GM21717 (cell line): ENCODE results near the gene GNB5.
"Not testable (repeated sequence)": the region's sequence is repeated elsewhere in the genome, so short reads cannot be mapped to it uniquely, and the experiment has no call there.

Source experiments
- ATAC-seq: cut with Tn5 transposase; IDR thresholded peaks from one replicate; pipeline ENCODE4 v1.9.1; 2021; ENCODE audit warnings: mild to moderate bottlenecking, moderate library complexity; ENCODE audit not compliant: unreplicated experiment

GNB5 gene

DNA sequence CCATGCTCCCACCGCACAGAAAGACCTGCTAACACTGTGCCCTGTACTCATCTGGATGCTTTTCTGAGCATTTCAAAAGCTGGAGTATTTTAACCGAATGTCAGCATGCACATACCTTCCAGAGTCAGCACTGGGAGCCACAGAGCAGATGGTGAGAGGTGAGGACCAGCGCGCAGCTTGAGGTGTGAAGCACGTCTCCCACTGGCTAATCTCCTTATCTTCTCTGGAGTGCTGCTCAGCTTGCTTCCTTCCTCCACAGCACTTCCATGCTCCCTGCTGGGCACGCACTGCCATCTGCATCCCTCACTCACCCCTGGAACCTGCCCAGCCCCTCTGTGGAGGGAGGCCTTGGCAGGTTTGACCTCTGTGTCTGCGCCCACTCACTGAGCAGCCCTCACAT, at the start of gene GNB5:
Gene GNB5, minus strand, starts transcription at position 186 of the 400 bp plus-strand sequence. CDS start 6,716 bp downstream, outside the sequence.
- no peak for ATAC-seq

GRCh38 chr15:52240166-52240565, 49.0 kb upstream of the GNB5 start:
- no peak for ATAC-seq

GRCh38 chr15:52238989-52239525, 47.9 kb upstream of the GNB5 start:
- not testable (repeated sequence) for ATAC-seq

DNA sequence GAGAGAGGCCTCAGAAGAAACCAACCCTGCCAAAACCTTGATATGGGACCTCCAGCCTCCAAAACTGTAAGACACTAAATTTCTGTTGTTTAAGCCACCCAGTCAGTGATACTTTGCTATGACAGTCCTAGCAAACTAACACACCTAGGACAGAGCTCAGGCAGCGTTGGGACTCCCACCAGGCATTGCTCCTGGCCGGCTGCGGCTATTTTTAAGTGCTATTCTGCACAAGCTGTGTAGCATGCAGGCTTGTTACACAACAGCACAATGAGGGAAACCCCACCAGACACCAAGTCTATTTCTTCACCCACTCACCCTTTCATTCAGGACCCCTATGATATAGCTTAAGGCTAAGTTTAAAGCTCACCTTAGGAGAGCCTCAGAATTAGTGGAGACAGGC, 47.0 kb upstream of the GNB5 start:
- no peak for ATAC-seq

- ATAC-seq, result no peak
Measured at GRCh38 chr15:52236013-52236412, 44.8 kb upstream of the GNB5 start.

DNA sequence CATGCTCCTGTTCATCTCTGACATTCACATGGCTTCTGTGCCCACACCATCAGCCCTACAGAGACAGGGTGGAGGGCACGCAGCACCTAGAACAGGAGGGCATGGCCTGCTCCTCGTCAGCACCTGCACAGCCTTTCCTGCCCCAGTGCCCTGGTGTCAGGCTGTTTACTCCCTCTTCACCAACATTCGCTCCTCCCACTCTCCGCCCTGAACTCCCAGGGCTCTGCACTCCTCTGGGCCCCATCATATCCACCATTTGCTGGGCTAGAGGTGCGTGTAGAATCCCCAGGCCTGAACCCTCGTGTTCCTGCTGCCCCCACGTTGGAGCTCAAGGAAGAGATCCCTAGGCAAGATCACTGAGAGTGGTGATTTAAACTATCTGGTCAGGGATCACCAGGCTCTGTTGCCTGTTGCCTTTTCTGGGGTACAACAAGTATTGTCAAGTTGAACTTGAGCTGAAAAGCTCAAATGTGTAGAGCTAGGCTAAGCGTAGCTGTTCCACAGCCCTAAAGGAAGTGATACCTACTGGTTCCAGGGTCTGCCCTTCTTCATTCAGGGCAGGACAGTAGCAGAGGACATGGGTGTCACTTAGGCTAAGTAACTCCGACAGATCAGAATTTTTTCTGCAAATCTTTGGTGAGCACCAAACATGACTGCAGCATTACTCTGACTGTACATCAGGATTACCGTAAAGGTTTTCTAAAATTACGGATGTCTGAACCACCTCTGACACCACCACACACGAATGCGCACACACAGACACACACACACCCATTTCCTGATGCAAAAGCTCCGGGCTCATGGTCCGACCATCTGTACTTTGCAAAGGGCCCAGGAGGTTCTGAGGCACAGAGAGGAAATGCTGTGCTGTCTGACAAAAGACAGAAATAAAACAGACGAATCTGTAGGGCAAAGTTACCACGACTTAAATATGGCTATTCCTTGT, 43.7 kb upstream of the GNB5 start:
- ATAC-seq, result peak; percentile 51

DNA sequence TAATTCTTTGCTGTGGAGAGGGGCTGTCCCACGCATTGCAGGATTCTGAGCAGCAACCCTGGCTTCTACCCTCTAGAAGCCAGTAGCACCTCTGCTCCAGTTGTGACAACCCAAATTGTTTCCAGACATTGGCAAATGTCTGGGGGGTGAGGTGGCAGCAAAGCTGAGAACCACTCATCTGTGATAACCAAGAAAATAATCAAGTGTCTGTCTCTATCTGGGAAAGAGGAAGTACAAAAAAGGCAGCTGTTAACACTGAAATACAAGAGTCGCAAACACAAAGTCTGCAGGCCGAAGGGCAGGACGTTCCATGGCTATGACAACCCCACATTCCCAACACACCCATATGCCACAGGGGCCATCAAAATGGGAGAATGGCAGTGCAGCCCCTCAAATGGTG, 42.2 kb upstream of the GNB5 start:
- peak; percentile 38 for ATAC-seq

- ATAC-seq, result peak; percentile 67
Measured at GRCh38 chr15:52232327-52232726, 41.1 kb upstream of the GNB5 start.

- no peak for ATAC-seq
Measured at GRCh38 chr15:52230073-52230472, 38.9 kb upstream of the GNB5 start.

DNA sequence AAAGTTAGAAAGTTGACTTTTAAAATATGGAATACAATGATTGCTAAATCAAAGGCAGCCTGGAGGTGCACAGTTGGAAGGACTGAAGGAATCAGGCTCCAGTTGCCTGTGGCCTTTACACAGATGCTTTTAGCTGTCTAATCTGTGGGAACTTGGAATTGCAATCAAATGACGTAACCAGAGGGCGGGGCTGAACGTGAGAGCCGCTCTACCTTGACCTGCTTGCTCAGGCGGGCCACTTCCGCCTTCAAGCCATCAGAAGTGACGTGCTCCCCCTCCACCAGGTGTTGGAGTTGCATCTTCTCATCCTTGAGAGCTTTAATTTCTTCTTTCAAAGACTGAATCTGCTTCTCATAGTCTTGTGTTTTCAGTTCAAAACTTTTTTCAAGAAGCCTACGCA, 37.7 kb upstream of the GNB5 start:
- ATAC-seq, result no peak

GRCh38 chr15:52227456-52227855, 36.3 kb upstream of the GNB5 start:
- peak; percentile 59 for ATAC-seq

GRCh38 chr15:52225230-52225629, 34.0 kb upstream of the GNB5 start:
- no peak for ATAC-seq

- no peak for ATAC-seq
Measured at GRCh38 chr15:52224211-52224610, 33.0 kb upstream of the GNB5 start.

DNA sequence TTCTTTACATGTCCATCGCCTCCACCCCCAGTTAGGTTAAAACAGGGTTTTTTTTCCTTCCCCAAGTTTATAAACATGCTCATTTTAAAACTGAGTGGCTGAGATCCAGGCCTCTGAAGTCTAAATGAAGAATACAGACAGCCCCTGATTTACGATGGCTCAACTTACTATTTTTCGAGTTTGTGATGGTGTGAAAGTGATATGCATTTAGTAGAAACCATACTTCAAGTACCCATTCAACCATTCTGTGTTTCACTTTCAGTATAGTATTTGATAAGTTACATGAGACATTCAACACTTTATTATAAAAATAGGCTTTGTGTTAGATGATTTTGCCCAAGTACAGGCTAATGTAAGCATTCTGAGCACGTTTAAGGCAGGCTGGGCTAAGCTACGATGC, 30.5 kb upstream of the GNB5 start:
- no peak for ATAC-seq

GRCh38 chr15:52220937-52221660, 29.9 kb upstream of the GNB5 start:
- ATAC-seq, result no peak

DNA sequence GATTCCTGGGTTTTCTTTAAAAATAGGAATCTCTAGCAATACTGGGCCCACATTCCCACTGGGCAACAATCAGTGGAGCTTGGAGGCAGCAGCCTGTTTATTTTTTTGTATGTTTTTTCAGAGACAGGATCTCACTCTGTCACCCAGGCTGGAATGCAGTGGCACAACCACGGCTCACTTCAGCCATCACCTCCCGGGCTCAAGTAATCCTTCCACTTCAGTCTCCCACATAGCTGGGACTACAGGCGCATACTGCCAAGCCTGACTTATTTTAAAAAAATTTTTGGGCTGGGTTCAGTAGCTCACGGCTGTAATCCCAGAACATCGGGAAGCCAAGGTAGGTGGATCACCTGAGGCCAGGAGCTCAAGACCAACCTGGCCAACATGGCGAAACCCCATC, 29.1 kb upstream of the GNB5 start:
- ATAC-seq, result no peak

DNA sequence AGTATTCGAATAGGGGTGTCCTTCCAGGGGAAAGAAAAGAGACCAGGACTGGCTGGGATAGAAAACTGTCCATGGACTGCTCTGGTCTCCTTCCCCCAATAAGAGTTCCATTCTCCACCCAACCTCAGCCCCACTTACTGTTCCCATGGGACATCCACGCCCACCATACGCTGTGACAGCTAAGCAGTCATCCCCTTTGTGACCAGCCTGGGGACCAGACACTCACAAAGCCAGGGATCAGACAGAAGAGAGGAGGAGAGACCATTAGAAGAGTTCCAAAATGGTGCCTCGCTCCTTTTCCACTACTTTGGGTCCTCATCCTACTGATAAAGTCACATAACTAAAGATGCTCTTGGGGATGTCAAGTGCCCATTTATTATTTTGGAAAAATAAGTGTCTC, 27.6 kb upstream of the GNB5 start:
- no peak for ATAC-seq

GRCh38 chr15:52218371-52218770, 27.2 kb upstream of the GNB5 start:
- no peak for ATAC-seq

- ATAC-seq, result no peak
Measured at GRCh38 chr15:52217186-52217585, 26.0 kb upstream of the GNB5 start.

DNA sequence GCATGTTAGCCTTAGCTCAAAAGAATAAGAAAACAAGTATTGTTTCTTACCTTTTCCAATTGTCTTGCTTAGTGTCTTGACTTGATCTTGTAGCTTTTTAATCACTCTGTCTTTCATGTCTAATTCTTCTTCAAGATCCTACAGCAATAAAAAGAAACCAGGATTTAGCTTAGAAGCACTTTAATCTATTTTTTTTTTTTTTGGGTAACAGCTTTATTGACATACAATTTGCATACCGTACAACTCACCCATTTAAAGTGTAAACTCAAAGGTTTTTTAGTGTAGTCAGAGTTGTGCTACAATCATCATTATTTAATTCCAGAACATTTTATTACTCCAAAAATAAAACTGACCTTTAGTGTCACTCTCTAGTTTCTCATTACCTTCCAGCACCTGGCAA, 23.4 kb upstream of the GNB5 start:
- ATAC-seq, result no peak

GRCh38 chr15:52213206-52213605, 22.0 kb upstream of the GNB5 start:
- no peak for ATAC-seq
